GM12874 (cell line): ENCODE results near the gene MRPL34.

Experiments
- TF ChIP-seq, protein P1 (sequence below): IDR thresholded peaks from 2 replicates; pipeline ENCODE4 v1.5.1; 2011; ENCODE audit warnings: low read depth, mild to moderate bottlenecking, control low read depth, low read length, moderate library complexity; ENCODE audit not compliant: insufficient read depth

Gene MRPL34

DNA sequence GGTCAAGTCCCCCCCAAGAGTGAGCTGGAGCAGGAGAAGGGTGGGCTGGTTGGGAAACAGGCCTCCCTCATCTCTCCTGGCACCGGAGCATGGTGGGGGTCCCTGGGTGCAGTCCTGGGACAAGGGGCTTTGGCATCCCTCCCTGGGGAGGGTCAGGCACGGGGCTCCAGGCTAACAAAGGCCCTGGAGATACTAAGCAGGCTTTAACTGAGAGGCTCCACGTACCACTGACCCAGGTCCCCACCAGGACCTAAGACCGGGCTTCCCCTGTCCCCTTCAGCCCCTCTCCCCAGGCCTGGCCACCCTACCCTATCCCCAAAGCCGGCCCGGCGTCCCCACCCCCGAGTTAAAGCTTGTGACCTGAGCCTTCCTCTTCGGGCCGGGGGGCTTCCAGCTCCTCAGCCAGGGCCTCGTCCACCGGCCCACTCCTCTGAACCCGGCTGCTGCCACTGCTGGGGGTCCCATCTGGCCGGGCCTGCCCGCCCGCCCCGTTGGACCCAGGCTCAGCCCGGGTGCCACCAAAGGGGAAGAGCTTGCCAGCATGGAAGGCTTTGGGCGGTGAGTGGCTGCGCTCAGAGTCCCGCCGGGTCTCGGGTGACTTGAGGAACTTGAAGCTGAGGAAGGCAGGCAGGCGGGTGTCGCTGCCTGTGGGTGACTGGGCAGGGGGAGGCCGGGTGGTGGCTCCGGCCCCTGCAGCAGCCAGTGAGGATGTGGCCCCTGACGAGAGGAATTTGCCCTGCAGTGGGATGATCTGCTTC lies 18.9 kb downstream of the MRPL34 start:
- TF ChIP-seq, protein P1, sequence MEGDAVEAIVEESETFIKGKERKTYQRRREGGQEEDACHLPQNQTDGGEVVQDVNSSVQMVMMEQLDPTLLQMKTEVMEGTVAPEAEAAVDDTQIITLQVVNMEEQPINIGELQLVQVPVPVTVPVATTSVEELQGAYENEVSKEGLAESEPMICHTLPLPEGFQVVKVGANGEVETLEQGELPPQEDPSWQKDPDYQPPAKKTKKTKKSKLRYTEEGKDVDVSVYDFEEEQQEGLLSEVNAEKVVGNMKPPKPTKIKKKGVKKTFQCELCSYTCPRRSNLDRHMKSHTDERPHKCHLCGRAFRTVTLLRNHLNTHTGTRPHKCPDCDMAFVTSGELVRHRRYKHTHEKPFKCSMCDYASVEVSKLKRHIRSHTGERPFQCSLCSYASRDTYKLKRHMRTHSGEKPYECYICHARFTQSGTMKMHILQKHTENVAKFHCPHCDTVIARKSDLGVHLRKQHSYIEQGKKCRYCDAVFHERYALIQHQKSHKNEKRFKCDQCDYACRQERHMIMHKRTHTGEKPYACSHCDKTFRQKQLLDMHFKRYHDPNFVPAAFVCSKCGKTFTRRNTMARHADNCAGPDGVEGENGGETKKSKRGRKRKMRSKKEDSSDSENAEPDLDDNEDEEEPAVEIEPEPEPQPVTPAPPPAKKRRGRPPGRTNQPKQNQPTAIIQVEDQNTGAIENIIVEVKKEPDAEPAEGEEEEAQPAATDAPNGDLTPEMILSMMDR, result no peak

DNA sequence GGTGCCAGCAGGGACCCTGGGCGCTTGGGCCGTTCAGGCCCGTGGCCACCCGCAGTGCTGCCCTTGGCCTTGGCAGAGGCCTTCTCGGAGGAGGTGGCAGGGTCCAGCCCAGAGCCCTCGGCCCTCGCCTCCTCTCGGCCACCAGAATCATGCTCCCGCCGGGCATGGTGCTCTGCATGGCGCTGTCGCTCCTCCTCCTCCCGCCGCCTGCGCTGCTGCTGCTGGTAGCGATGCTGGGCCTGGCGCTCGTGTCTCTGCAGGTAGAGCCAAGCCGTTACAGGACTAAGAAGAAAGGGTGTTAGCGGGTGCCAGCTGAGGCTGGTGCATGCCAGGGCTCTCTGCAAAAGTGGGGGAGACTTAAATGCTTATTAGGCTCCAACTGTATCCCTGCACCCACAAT lies 19.5 kb downstream of the MRPL34 start:
- TF ChIP-seq, protein P1, result no peak

DNA sequence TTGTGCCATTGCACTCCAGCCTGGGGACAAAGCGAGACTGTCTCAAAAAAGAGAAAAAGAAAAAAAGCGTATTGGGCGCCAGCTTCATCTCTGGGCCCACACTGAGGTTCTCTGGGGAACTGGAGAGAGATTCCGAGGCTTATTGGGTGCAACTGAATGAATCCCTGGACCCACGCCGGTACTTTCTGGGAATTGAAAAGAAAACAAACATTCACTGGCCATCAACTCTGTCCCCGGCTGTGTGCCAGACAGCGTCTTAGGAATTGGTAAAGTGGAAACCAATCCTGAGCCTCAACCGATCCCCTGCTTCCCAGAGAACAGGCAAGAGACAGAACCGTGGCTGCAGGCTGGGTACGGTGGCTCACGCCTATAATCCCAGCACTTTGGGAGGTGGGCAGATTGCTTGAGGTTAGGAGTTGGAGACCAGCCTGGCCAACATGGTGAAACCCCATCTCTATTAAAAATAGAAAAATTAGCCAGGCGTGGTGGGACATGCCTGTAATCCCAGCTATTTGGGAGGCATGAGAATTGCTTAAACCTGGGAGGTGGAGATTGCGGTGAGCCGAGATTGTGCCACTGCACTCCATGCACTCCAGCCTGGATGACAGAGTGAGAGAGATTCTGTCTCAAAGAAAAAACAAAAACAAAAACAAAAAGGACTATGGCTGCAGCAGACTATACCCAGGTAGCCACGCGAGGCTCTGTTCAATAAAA lies 20.4 kb downstream of the MRPL34 start:
- TF ChIP-seq, protein P1, result no peak

DNA sequence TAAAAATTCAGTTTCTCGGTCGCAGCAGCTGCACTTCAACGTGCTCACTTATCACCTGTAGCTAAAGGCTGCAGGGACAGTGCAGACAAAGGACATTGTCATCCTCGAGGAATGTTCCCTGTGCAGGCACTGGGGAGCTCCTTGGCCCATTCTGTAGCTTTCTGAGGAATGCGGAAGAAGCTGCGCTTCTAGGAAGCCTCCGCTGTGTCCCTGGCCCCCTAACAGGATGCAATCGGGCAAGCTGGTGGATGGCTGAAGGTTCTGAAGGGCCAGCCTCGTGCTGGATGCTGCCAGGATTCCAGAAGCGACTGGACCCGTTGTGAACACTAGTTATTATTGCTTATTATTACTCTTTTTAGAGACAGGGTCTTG lies 20.9 kb downstream of the MRPL34 start:
- TF ChIP-seq, protein P1, result no peak

DNA sequence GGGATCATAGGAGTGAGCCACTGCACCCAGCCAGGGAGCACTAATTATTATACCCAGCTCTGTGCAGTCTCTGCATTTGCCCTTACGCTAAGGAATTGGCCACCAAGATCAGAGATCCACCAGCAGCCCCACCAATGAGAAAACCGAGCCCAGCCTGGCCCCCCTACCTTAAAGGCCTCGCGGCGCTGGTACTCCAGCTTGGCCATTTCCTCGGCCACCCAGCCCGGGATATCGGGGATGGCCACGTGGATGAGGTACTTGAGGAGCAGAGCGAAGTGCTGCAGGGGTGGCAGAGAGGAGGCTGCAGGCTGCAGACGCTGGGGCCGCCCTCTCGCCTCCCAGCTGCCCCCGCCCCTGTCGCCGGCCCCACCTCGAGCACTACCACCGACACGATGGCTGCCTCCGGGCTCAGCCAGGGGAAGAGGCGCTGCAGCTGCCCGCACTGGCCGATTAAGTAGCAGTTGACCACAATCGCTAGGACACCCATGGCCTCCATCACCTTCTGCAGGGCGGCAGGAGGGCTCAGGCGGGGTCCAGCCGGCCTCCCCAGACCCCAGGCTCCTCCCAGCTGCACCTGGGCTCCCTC lies 21.5 kb downstream of the MRPL34 start:
- TF ChIP-seq, protein P1, result no peak

DNA sequence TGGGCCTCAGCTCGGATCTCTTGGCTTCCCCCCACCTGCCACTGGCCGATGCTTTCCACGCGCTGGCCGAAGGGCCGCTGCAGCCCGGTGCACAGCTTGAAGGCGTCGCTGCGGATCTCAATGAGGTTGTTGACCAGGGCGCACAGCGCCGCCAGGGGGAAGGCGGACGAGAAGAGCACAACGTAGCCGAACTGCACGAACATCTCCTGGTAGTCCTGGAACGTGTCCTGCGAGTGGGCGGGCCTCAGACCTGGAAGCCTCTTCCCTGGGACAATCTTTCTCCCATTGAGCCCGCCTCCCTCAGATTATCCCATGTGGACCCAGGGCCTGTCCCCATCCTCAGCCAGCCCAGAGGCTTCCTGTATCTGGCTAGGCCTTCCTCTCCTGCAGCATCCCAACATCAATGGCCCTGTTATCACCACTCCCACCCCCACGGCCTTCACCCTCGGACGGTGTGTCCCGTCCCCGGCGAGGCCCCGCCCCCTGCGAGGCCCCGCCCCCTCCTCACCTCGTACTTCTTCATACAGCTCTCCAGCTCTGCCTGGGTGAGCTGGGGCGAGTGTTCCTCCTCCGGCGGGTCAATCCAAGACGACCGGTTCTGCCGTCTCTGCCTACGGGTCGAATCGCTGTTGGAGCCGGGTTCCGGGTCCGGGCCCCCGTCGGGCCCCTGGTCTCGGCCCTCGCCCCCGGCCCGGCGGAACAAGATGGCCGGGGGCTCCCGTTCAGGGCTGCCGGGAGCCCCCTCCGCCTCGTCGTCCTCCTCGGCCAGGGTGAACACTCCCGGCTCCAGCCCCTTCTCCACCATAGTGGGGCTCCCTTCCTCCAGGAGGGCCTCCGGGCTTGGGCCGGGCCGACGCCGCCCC lies 22.2 kb downstream of the MRPL34 start:
- TF ChIP-seq, protein P1, result no peak
